ENCODE data around the gene PXMP2.

PXMP2 gene

GRCh38 chr12:132653567-132654290, 33.7 kb upstream of the PXMP2 start:
- Histone ChIP-seq H3K4me1 (ENCODE audit: low read depth, poor library complexity, severe bottlenecking) (no peaks in the 10 kb centered on the region), H4K20me1 (ENCODE audit: insufficient read depth) (no peaks in the 10 kb centered on the region), H2AFZ (ENCODE audit: low read depth) (no peak overlapping the region), H3K4me3 (IDR thresholded peaks at IDR 0.05; ENCODE audit: insufficient read depth, low read depth, low read length) (no peak overlapping the region), H3K9ac (no peak overlapping the region), H3K79me2 (ENCODE audit: insufficient read depth, low read depth) (no peaks in the 10 kb centered on the region), H3K27me3 (ENCODE audit: insufficient read depth, low read depth) (no peaks in the 10 kb centered on the region), H3K4me2 (no peak overlapping the region), H3K36me3 (ENCODE audit: insufficient read depth) (no peaks in the 10 kb centered on the region), H3K27ac (no peak overlapping the region)
- TF ChIP-seq CTCF (conservative IDR thresholded peaks at IDR 0.05; ENCODE audit: low read depth, low read length): no peak

GRCh38 chr12:132657004-132657727, 30.2 kb upstream of the PXMP2 start:
- Histone ChIP-seq H3K4me1 (ENCODE audit: low read depth, poor library complexity, severe bottlenecking) (no peaks in the 10 kb centered on the region), H3K4me3 (IDR thresholded peaks at IDR 0.05; ENCODE audit: insufficient read depth, low read depth, low read length) (no peak overlapping the region), H3K4me2 (no peak overlapping the region), H3K79me2 (ENCODE audit: insufficient read depth, low read depth) (no peaks in the 10 kb centered on the region), H2AFZ (ENCODE audit: low read depth) (no peak overlapping the region), H3K36me3 (ENCODE audit: insufficient read depth) (no peaks in the 10 kb centered on the region), H3K27me3 (ENCODE audit: insufficient read depth, low read depth) (no peaks in the 10 kb centered on the region), H3K9ac (no peak overlapping the region), H4K20me1 (ENCODE audit: insufficient read depth) (no peaks in the 10 kb centered on the region), H3K27ac (no peak overlapping the region)
- no peak for TF ChIP-seq CTCF (conservative IDR thresholded peaks at IDR 0.05; ENCODE audit: low read depth, low read length)

- H3K4me2 ChIP-seq: no peak overlapping the region
- no peaks in the 10 kb centered on the region for H3K36me3 ChIP-seq (ENCODE audit: insufficient read depth)
- no peak overlapping the region for H2AFZ ChIP-seq (ENCODE audit: low read depth)
- H4K20me1 ChIP-seq (ENCODE audit: insufficient read depth): no peaks in the 10 kb centered on the region
- H3K4me1 ChIP-seq (ENCODE audit: low read depth, poor library complexity, severe bottlenecking): no peaks in the 10 kb centered on the region
- no peaks in the 10 kb centered on the region for H3K27me3 ChIP-seq (ENCODE audit: insufficient read depth, low read depth)
- H3K9ac ChIP-seq: no peak overlapping the region
- no peak overlapping the region for H3K4me3 ChIP-seq (IDR thresholded peaks at IDR 0.05; ENCODE audit: insufficient read depth, low read depth, low read length)
- no peak overlapping the region for H3K27ac ChIP-seq
- no peak for TF ChIP-seq CTCF (conservative IDR thresholded peaks at IDR 0.05; ENCODE audit: low read depth, low read length)
- no peaks in the 10 kb centered on the region for H3K79me2 ChIP-seq (ENCODE audit: insufficient read depth, low read depth)
Measured at GRCh38 chr12:132658149-132658894, 29.1 kb upstream of the PXMP2 start.

- Histone ChIP-seq H3K4me2 (no peak overlapping the region), H2AFZ (ENCODE audit: low read depth) (no peak overlapping the region), H4K20me1 (ENCODE audit: insufficient read depth) (no peaks in the 10 kb centered on the region), H3K27me3 (ENCODE audit: insufficient read depth, low read depth) (no peaks in the 10 kb centered on the region), H3K4me3 (IDR thresholded peaks at IDR 0.05; ENCODE audit: insufficient read depth, low read depth, low read length) (no peak overlapping the region), H3K27ac (no peak overlapping the region), H3K79me2 (ENCODE audit: insufficient read depth, low read depth) (no peaks in the 10 kb centered on the region), H3K4me1 (ENCODE audit: low read depth, poor library complexity, severe bottlenecking) (no peaks in the 10 kb centered on the region), H3K36me3 (ENCODE audit: insufficient read depth) (no peaks in the 10 kb centered on the region), H3K9ac (no peak overlapping the region)
- no peak for TF ChIP-seq CTCF (conservative IDR thresholded peaks at IDR 0.05; ENCODE audit: low read depth, low read length)
Measured at GRCh38 chr12:132659146-132659545, 28.2 kb upstream of the PXMP2 start.

Measured in KMS-11 (cell line).